HCT116 (cell line): Measurements from ENCODE around the gene RNF146. TPM values are rescaled to one million over a fixed set of nuclear protein-coding genes. Genes with fewer than 3 reads are reported as not detected.

Source experiments
- ATAC-seq: fragments of 200-7000 bp; cut with Tn5 transposase; 2 replicates; pipeline ENCODE4 v1.9.1; 2020; ENCODE audit warnings: mild to moderate bottlenecking, moderate library complexity
- BruUV-seq: library from RNA; stranded (reverse); fragments of 400-500 nt; replicated peaks from 2 replicates; lab custom pipeline; 2021; lab: Mats Ljungman, UMichigan
- CTCF ChIA-PET: fragments of 300-600 bp; sonication (Branson Sonifier 250); formaldehyde crosslinking; loops from one replicate; lab custom pipeline; 2021; ENCODE audit warnings: antibody characterized with exemption; lab: Charles Lee
- POLR2A ChIA-PET: fragments of 300-600, 350-600 bp; sonication (Branson Sonifier 250); formaldehyde crosslinking; loops from one replicate; lab custom pipeline; 2021; ENCODE audit warnings: antibody characterized with exemption; lab: Charles Lee
- RAD21 ChIA-PET, 2 experiments: fragments of 300-600 bp; sonication (Branson Sonifier 250); formaldehyde crosslinking; loops; one replicate each; lab custom pipeline; 2023; ENCODE audit warnings: low total read pairs in 2 of 2; ENCODE audit not compliant: uncharacterized antibody in 2 of 2, unreplicated experiment in 2 of 2, low non-redundant PET in 1 of 2; lab: Charles Lee
- DNase-seq: peaks from one replicate; pipeline ENCODE4 v3.0.0-alpha.2; 2010; ENCODE audit warnings: low read depth, low spot score
- H2AFZ ChIP-seq: fragments of 200-600 bp; shearing (Covaris generic), sonication (generic); 2 replicates; pipeline ENCODE4 v1.6.1; 2017; ENCODE audit warnings: low read depth, mixed run types, mixed read lengths, antibody characterized with exemption, low read length; ENCODE audit not compliant: poor library complexity, severe bottlenecking
- H3K27ac ChIP-seq: 2 replicates; pipeline ENCODE4 v1.5.1; 2012; ENCODE audit warnings: low read depth, low read length
- H3K27me3 ChIP-seq: fragments of 200-600 bp; sonication (generic); 2 replicates; pipeline ENCODE4 v1.6.1; 2016; ENCODE audit warnings: mixed run types, low read length, mixed read lengths; ENCODE audit not compliant: insufficient read depth
- H3K36me3 ChIP-seq, 2 experiments: fragments of 200-500 bp in 1 of 2; fragments of 200-600 bp in 1 of 2; sonication (Bioruptor generic) in 1 of 2; sonication (generic) in 1 of 2; 2 replicates each; pipeline versions ENCODE4 v1.5.1 to v1.6.1; 2014 to 2016; ENCODE audit warnings: low read length in 2 of 2, inconsistent platforms in 1 of 2, mixed read lengths in 1 of 2, mixed run types in 1 of 2; ENCODE audit not compliant: insufficient read depth in 2 of 2, control insufficient read depth in 1 of 2
- H3K4me1 ChIP-seq, 2 experiments: fragments of 200-600 bp in 1 of 2; sonication (generic) in 1 of 2; 2 replicates each; pipeline versions ENCODE4 v1.5.1 to v1.6.1; 2012 to 2017; ENCODE audit warnings: low read length in 2 of 2, inconsistent platforms in 1 of 2, mild to moderate bottlenecking in 1 of 2, mixed read lengths in 1 of 2, mixed run types in 1 of 2, moderate library complexity in 1 of 2; ENCODE audit not compliant: insufficient read depth in 2 of 2, control insufficient read depth in 1 of 2
- H3K4me2 ChIP-seq: fragments of 200-600 bp; sonication (generic); 2 replicates; pipeline ENCODE4 v1.6.1; 2017; ENCODE audit warnings: mixed run types, low read length, mixed read lengths
- H3K4me3 ChIP-seq, 2 experiments: fragments of 200-600 bp in 1 of 2; sonication (generic) in 1 of 2; replicated peaks in 1 of 2; 2 replicates each; pipeline ENCODE4 v1.5.1; 2011 to 2016; ENCODE audit warnings: low read length in 2 of 2, control low read depth in 1 of 2, low read depth in 1 of 2, mild to moderate bottlenecking in 1 of 2, mixed read lengths in 1 of 2, mixed run types in 1 of 2
- H3K79me2 ChIP-seq: fragments of 200-600 bp; sonication (generic); 2 replicates; pipeline ENCODE4 v1.6.1; 2017; ENCODE audit warnings: mild to moderate bottlenecking, mixed run types, low read length, moderate library complexity, mixed read lengths; ENCODE audit not compliant: insufficient read depth
- H3K9ac ChIP-seq: fragments of 200-600 bp; sonication (generic); 2 replicates; pipeline ENCODE4 v1.6.1; 2016; ENCODE audit warnings: low read length, mixed read lengths
- H3K9me2 ChIP-seq: fragments of 200-600 bp; sonication (generic), shearing (Covaris generic); 2 replicates; pipeline ENCODE4 v1.6.1; 2017; ENCODE audit warnings: mixed run types, mild to moderate bottlenecking, moderate library complexity; ENCODE audit not compliant: insufficient read depth
- H3K9me3 ChIP-seq, 2 experiments: fragments of 200-500 bp in 1 of 2; fragments of 200-600 bp in 1 of 2; sonication (Bioruptor generic) in 1 of 2; sonication (generic) in 1 of 2; 2 replicates each; pipeline ENCODE4 v1.6.1; 2014 to 2017; ENCODE audit warnings: low read length in 2 of 2, mixed read lengths in 2 of 2, inconsistent platforms in 1 of 2, low read depth in 1 of 2, mild to moderate bottlenecking in 1 of 2, mixed run types in 1 of 2, moderate library complexity in 1 of 2; ENCODE audit not compliant: control insufficient read depth in 1 of 2, insufficient read depth in 1 of 2
- H4K20me1 ChIP-seq: fragments of 200-600 bp; sonication (generic), shearing (Covaris generic); 2 replicates; pipeline ENCODE4 v1.6.1; 2017; ENCODE audit warnings: mixed run types, mild to moderate bottlenecking, moderate library complexity; ENCODE audit not compliant: insufficient read depth
- CBX3 ChIP-seq: IDR thresholded peaks from 2 replicates; pipeline ENCODE4 v1.6.1; 2012; ENCODE audit warnings: low read depth
- CEBPB ChIP-seq: IDR thresholded peaks from 2 replicates; pipeline ENCODE4 v1.6.1; 2012; ENCODE audit warnings: low read depth
- CTCF ChIP-seq, 3 experiments: fragments of 200-600 bp in 1 of 3; sonication (generic) in 1 of 3; IDR thresholded peaks in 2 of 3; conservative IDR thresholded peaks in 1 of 3; 2 replicates each; pipeline ENCODE4 v1.5.1; 2012 to 2017; ENCODE audit warnings: low read depth in 2 of 3, low read length in 2 of 3, antibody characterized with exemption in 1 of 3, borderline replicate concordance in 1 of 3, control low read depth in 1 of 3, mild to moderate bottlenecking in 1 of 3, mixed read lengths in 1 of 3, mixed run types in 1 of 3, moderate library complexity in 1 of 3; ENCODE audit not compliant: insufficient read depth in 1 of 3
- EGR1 ChIP-seq: IDR thresholded peaks from 2 replicates; pipeline ENCODE4 v1.6.1; 2012; ENCODE audit warnings: low read depth
- ELF1 ChIP-seq: IDR thresholded peaks from 2 replicates; pipeline ENCODE4 v1.6.1; 2012; ENCODE audit warnings: low read depth, borderline replicate concordance
- TCF7L2 ChIP-seq: IDR thresholded peaks from 2 replicates; pipeline ENCODE4 v1.7.0; 2011; ENCODE audit warnings: borderline replicate concordance, inconsistent platforms; ENCODE audit not compliant: insufficient read depth, insufficient read length; ENCODE audit errors: extremely low read depth
- YY1 ChIP-seq: IDR thresholded peaks from 2 replicates; pipeline ENCODE4 v1.6.1; 2011; ENCODE audit warnings: low read length, low read depth, moderate library complexity, mild to moderate bottlenecking; ENCODE audit not compliant: insufficient replicate concordance; ENCODE audit errors: extremely low read depth
- ZBTB33 ChIP-seq: IDR thresholded peaks from 2 replicates; pipeline ENCODE4 v1.6.1; 2011; ENCODE audit warnings: mild to moderate bottlenecking, low read length, moderate library complexity; ENCODE audit not compliant: insufficient replicate concordance; ENCODE audit errors: extremely low read depth
- ZFX ChIP-seq: fragments of 450-650 bp; IDR thresholded peaks from 2 replicates; pipeline ENCODE4 v1.6.1; 2017
- intact Hi-C: fragments of 100-400 bp; cut with micrococcal nuclease; formaldehyde crosslinking; loops from 2 replicates; pipeline ENCODE4 v1.10.0; 2022
- total RNA-seq: library from RNA; stranded (reverse); gene quantifications from one replicate; pipeline ENCODE4 v1.2.1, GENCODE V29; 2021; ENCODE audit not compliant: unreplicated experiment

The RNF146 gene
- total RNA-seq, 1 experiment from 2014 or later, result 17.6 TPM

- Histone ChIP-seq H3K79me2 (peaks cover 33% of the 10 kb centered on the region), H3K27ac (no peak overlapping the region), H3K4me1 (no peaks in the 10 kb centered on the region), H3K9me3 (no peaks in the 10 kb centered on the region), H3K9ac (no peak overlapping the region), H3K4me3 (no peak overlapping the region), H3K36me3 (no peaks in the 10 kb centered on the region), H3K4me2 (no peak overlapping the region), H3K27me3 (no peaks in the 10 kb centered on the region), H4K20me1 (0 out of 2 replicates have a peak, but pooled peaks cover 3% of the 10 kb centered on the region), H3K9me2 (no peaks in the 10 kb centered on the region), H2AFZ (no peak overlapping the region)
- no peak for TF ChIP-seq ZBTB33
- TF ChIP-seq ELF1, result no peak
- no peak for TF ChIP-seq TCF7L2
- TF ChIP-seq CBX3, result no peak
- TF ChIP-seq ZFX, result no peak
- TF ChIP-seq CTCF (IDR thresholded peaks at IDR 0.05 in 2 of 3, conservative IDR thresholded peaks at IDR 0.05 in 1 of 3; ENCODE audit: borderline replicate concordance in 1 of 3, insufficient read depth in 1 of 3, low read depth in 2 of 3, low read length in 2 of 3), result no peak
- TF ChIP-seq EGR1, result no peak
- TF ChIP-seq YY1, result no peak
- no peak for TF ChIP-seq CEBPB
- ChIA-PET CTCF (interaction anchor here (2.6 kb wide), 1 partner anchor 10 kb away, joined by 17 read pairs; the partner anchor contains the start of gene RNF146), RAD21 (no interaction called here), POLR2A (no interaction called here)
- DNase-seq (no peak), ATAC-seq (no peak)
- BruUV-seq, result no TSS peak
- intact Hi-C loops, result no loop called here
Measured at GRCh38 chr6:127276331-127276730, 9.7 kb downstream of the RNF146 start.
